ENCODE data around the gene RGS9.
"Not testable (repeated sequence)": the region's sequence is repeated elsewhere in the genome, so short reads cannot be mapped to it uniquely, and the experiment has no call there.

RGS9 gene

GRCh38 chr17:65205655-65206054, 68.5 kb downstream of the RGS9 start:
- no peak for DNase-seq (ENCODE audit: low read depth in 2 of 3, low spot score in 2 of 3)

- not testable (repeated sequence) for DNase-seq (ENCODE audit: low read depth in 2 of 3, low spot score in 2 of 3)
Measured at GRCh38 chr17:65207448-65207847, 70.3 kb downstream of the RGS9 start.

GRCh38 chr17:65208717-65209116, 71.5 kb downstream of the RGS9 start:
- no peak for DNase-seq (ENCODE audit: low read depth in 2 of 3, low spot score in 2 of 3)

GRCh38 chr17:65218261-65218660, 81.1 kb downstream of the RGS9 start:
- no peak for DNase-seq (ENCODE audit: low read depth in 2 of 3, low spot score in 2 of 3)

- DNase-seq (ENCODE audit: low read depth in 2 of 3, low spot score in 2 of 3), result no peak
Measured at GRCh38 chr17:65219124-65219523, 82.0 kb downstream of the RGS9 start.

- no peak for DNase-seq (ENCODE audit: low read depth in 2 of 3, low spot score in 2 of 3)
Measured at GRCh38 chr17:65219707-65220106, 82.5 kb downstream of the RGS9 start.

- DNase-seq (ENCODE audit: low read depth in 2 of 3, low spot score in 2 of 3), result no peak
Measured at GRCh38 chr17:65220732-65221131, 83.6 kb downstream of the RGS9 start.

- DNase-seq (ENCODE audit: low read depth in 2 of 3, low spot score in 2 of 3), result no peak
Measured at GRCh38 chr17:65222214-65222738, 85.1 kb downstream of the RGS9 start.

- DNase-seq (ENCODE audit: low read depth in 2 of 3, low spot score in 2 of 3), result no peak
Measured at GRCh38 chr17:65225061-65225460, 87.9 kb downstream of the RGS9 start.

GRCh38 chr17:65226227-65226626, 89.1 kb downstream of the RGS9 start:
- no peak for DNase-seq (ENCODE audit: low read depth in 2 of 3, low spot score in 2 of 3)

GRCh38 chr17:65227637-65228036, 90.5 kb downstream of the RGS9 start:
- no peak for DNase-seq (ENCODE audit: low read depth in 2 of 3, low spot score in 2 of 3)

GRCh38 chr17:65228287-65228686, 91.1 kb downstream of the RGS9 start:
- DNase-seq (ENCODE audit: low read depth in 2 of 3, low spot score in 2 of 3), result no peak

- no peak for DNase-seq (ENCODE audit: low read depth in 2 of 3, low spot score in 2 of 3)
Measured at GRCh38 chr17:65228734-65229620, 91.8 kb downstream of the RGS9 start.

- no peak for DNase-seq (ENCODE audit: low read depth in 2 of 3, low spot score in 2 of 3)
Measured at GRCh38 chr17:65229621-65229995, 92.4 kb downstream of the RGS9 start.

GRCh38 chr17:65230040-65230439, 92.9 kb downstream of the RGS9 start:
- no peak for DNase-seq (ENCODE audit: low read depth in 2 of 3, low spot score in 2 of 3)

- no peak for DNase-seq (ENCODE audit: low read depth in 2 of 3, low spot score in 2 of 3)
Measured at GRCh38 chr17:65231086-65231485, 93.9 kb downstream of the RGS9 start.

- DNase-seq (ENCODE audit: low read depth in 2 of 3, low spot score in 2 of 3), result peak in 1 of 3 experiments; percentile 40
Measured at GRCh38 chr17:65231662-65232335, 94.6 kb downstream of the RGS9 start.

GRCh38 chr17:65235284-65235683, 98.1 kb downstream of the RGS9 start:
- no peak for DNase-seq (ENCODE audit: low read depth in 2 of 3, low spot score in 2 of 3)

- no peak for DNase-seq (ENCODE audit: low read depth in 2 of 3, low spot score in 2 of 3)
Measured at GRCh38 chr17:65236321-65236720, 99.2 kb downstream of the RGS9 start.

- DNase-seq (ENCODE audit: low read depth in 2 of 3, low spot score in 2 of 3), result no peak
Measured at GRCh38 chr17:65243838-65244625, 106.9 kb downstream of the RGS9 start.

GRCh38 chr17:65246252-65246651, 109.1 kb downstream of the RGS9 start:
- DNase-seq (ENCODE audit: low read depth in 2 of 3, low spot score in 2 of 3), result no peak

Measured in activated CD8-positive, alpha-beta memory T cell treated with anti-CD3 and anti-CD28 coated beads for 48 hours (primary cell).